HG02798 (cell line): Measurements from ENCODE around the gene METTL6.
"Not testable (repeated sequence)": the region's sequence is repeated elsewhere in the genome, so short reads cannot be mapped to it uniquely, and the experiment has no call there.

ENCODE experiments used
- ATAC-seq: cut with Tn5 transposase; IDR thresholded peaks from one replicate; pipeline ENCODE4 v1.9.1; 2021; ENCODE audit warnings: mild to moderate bottlenecking; ENCODE audit not compliant: unreplicated experiment, poor library complexity

METTL6 gene

GRCh38 chr3:15377961-15378791 lies 49.2 kb downstream of the METTL6 start:
- peak; percentile 92 for ATAC-seq

GRCh38 chr3:15375461-15376000 lies 51.8 kb downstream of the METTL6 start:
- no peak for ATAC-seq

- ATAC-seq = no peak
Measured at GRCh38 chr3:15372918-15373317, 54.4 kb downstream of the METTL6 start.

- no peak for ATAC-seq
Measured at GRCh38 chr3:15368561-15369135, 58.7 kb downstream of the METTL6 start.

GRCh38 chr3:15367059-15367458 lies 60.3 kb downstream of the METTL6 start:
- no peak for ATAC-seq

- ATAC-seq = not testable (repeated sequence)
Measured at GRCh38 chr3:15364078-15364477, 63.3 kb downstream of the METTL6 start.

GRCh38 chr3:15361494-15362214 lies 65.7 kb downstream of the METTL6 start:
- peak; percentile 82 for ATAC-seq

- no peak for ATAC-seq
Measured at GRCh38 chr3:15360788-15361493, 66.4 kb downstream of the METTL6 start.
